PC-3 (cell line): Measurements from ENCODE around the gene SRSF10. TPM values are rescaled to one million over a fixed set of nuclear protein-coding genes. Genes with fewer than 3 reads are reported as not detected.

ENCODE experiments used
- ATAC-seq: fragments of 200-7000 bp; cut with Tn5 transposase; 2 replicates; pipeline ENCODE4 v1.9.1; 2020; ENCODE audit warnings: mild to moderate bottlenecking, moderate library complexity
- BruUV-seq: library from RNA; stranded (reverse); fragments of 400-500 nt; replicated peaks from 2 replicates; lab custom pipeline; 2021; lab: Mats Ljungman, UMichigan
- CTCF ChIA-PET: fragments of 300-600 bp; sonication (Branson Sonifier 250); formaldehyde crosslinking; loops from one replicate; lab custom pipeline; 2022; ENCODE audit warnings: antibody characterized with exemption; lab: Charles Lee
- POLR2A ChIA-PET: fragments of 300-600 bp; sonication (Branson Sonifier 250); formaldehyde crosslinking; loops from one replicate; lab custom pipeline; 2022; ENCODE audit warnings: antibody characterized with exemption; ENCODE audit not compliant: unreplicated experiment; lab: Charles Lee
- DNase-seq: peaks from one replicate; pipeline ENCODE4 v3.0.0-alpha.2; 2015
- H2AFZ ChIP-seq: fragments of 300-600 bp; sonication (generic); 2 replicates; pipeline ENCODE4 v1.6.0; 2016; ENCODE audit warnings: antibody characterized with exemption, low read length
- H3F3A ChIP-seq: fragments of 300-600 bp; sonication (generic); one replicate; pipeline ENCODE4 v1.6.0; 2017; ENCODE audit warnings: antibody characterized with exemption, low read length, control low read depth, mild to moderate bottlenecking; ENCODE audit not compliant: unreplicated experiment
- H3K27ac ChIP-seq: fragments of 300-600 bp; sonication (generic); 2 replicates; pipeline ENCODE4 v1.5.1; 2016; ENCODE audit warnings: mild to moderate bottlenecking, low read length
- H3K27me3 ChIP-seq: fragments of 300-600 bp; sonication (generic); 2 replicates; pipeline ENCODE4 v1.6.1; 2016; ENCODE audit warnings: low read length, mixed read lengths
- H3K36me3 ChIP-seq: fragments of 300-600 bp; sonication (generic); 2 replicates; pipeline ENCODE4 v1.6.1; 2016; ENCODE audit warnings: low read depth, mixed run types, low read length, mixed read lengths
- H3K4me1 ChIP-seq: fragments of 300-600 bp; sonication (generic); 2 replicates; pipeline ENCODE4 v1.5.1; 2016; ENCODE audit warnings: low read length; ENCODE audit not compliant: insufficient read depth
- H3K4me2 ChIP-seq: fragments of 300-600 bp; sonication (generic); 2 replicates; pipeline ENCODE4 v1.6.0; 2016; ENCODE audit warnings: low read length
- H3K4me3 ChIP-seq: fragments of 300-600 bp; sonication (generic); 2 replicates; pipeline ENCODE4 v1.5.1; 2016; ENCODE audit warnings: mild to moderate bottlenecking, low read length, mixed read lengths
- H3K79me2 ChIP-seq: fragments of 300-600 bp; sonication (generic); 2 replicates; pipeline ENCODE4 v1.6.1; 2017; ENCODE audit warnings: low read length, mixed read lengths
- H3K9ac ChIP-seq: fragments of 300-600 bp; sonication (generic); 2 replicates; pipeline ENCODE4 v1.6.0; 2016; ENCODE audit warnings: mild to moderate bottlenecking, low read length
- H3K9me2 ChIP-seq: fragments of 300-600 bp; sonication (generic); replicated peaks from 2 replicates; pipeline ENCODE4 v1.6.1; 2016; ENCODE audit warnings: mixed run types, low read length, mixed read lengths
- H3K9me3 ChIP-seq: fragments of 300-600 bp; sonication (generic); 2 replicates; pipeline ENCODE4 v1.6.1; 2016; ENCODE audit warnings: low read length, mixed read lengths
- H4K20me1 ChIP-seq: fragments of 300-600 bp; sonication (generic); 2 replicates; pipeline ENCODE4 v1.6.1; 2016; ENCODE audit warnings: low read length, mixed read lengths
- CTCF ChIP-seq: fragments of 300-600 bp; sonication (generic); conservative IDR thresholded peaks from 2 replicates; pipeline ENCODE4 v1.5.1; 2017; ENCODE audit warnings: antibody characterized with exemption, low read depth, mild to moderate bottlenecking, low read length
- EZH2 ChIP-seq: fragments of 300-600 bp; sonication (generic); IDR thresholded peaks from one replicate; pipeline ENCODE4 v1.6.1; 2017; ENCODE audit warnings: antibody characterized with exemption, mild to moderate bottlenecking, low read length; ENCODE audit not compliant: unreplicated experiment
- EZH2phosphoT487 ChIP-seq: fragments of 300-600 bp; sonication (generic); IDR thresholded peaks from 2 replicates; pipeline ENCODE4 v1.6.1; 2018; ENCODE audit warnings: mild to moderate bottlenecking, antibody characterized with exemption, low read length, borderline replicate concordance
- intact Hi-C: fragments of 100-400 bp; cut with micrococcal nuclease; formaldehyde crosslinking; loops from 2 replicates; pipeline ENCODE4 v1.9.0; 2023
- microRNA-seq: library from miRNA; unstranded; fragments of <30 nt; microRNA quantifications from one replicate; pipeline ENCODE4 v1.1.0, GENCODE V29; 2020; ENCODE audit not compliant: unreplicated experiment
- total RNA-seq: library from RNA; depleted of rRNA; stranded (reverse); fragments of >200 nt; gene quantifications from 2 replicates; pipeline ENCODE4 v1.2.3, GENCODE V29; 2014; rRNA removed

The SRSF10 gene
- total RNA-seq, 1 experiment from 2014 or later, result 109 TPM

DNA sequence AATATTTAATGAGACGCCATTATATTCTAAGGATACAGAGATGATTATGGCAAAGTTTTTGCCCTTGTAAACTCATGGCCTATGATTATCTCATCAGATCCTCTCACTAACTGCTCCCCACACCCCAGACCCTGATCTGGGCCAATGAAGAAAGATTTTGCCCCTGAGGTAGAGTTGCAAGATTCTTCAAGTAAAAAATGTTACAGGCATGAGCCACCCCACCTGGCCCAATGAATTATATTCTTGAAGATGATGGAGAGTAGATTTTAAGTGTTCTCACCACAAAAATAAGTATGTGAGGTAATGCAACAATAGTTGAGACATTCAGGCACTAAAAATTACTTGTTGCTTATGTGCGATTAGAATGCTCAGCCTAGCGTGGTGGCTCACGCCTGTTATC lies 65.2 kb downstream of the SRSF10 start:
- DNase-seq (no peak), ATAC-seq (no peak)
- H3K9ac ChIP-seq, result no peak overlapping the region
- no peak overlapping the region for H3K4me3 ChIP-seq
- H3F3A ChIP-seq, result no peaks in the 10 kb centered on the region
- H3K4me2 ChIP-seq, result no peak overlapping the region
- H4K20me1 ChIP-seq, result no peaks in the 10 kb centered on the region
- H2AFZ ChIP-seq, result no peak overlapping the region
- peaks cover 7% of the 10 kb centered on the region for H3K4me1 ChIP-seq
- BruUV-seq, result no TSS peak
- ChIA-PET CTCF (interaction anchor here (0.6 to 0.7 kb wide), 2 partner anchors 38 to 62 kb away, joined by 4 to 5 read pairs; no protein-coding TSS in a partner anchor), POLR2A (no interaction called here)
- no peaks in the 10 kb centered on the region for H3K9me2 ChIP-seq
- intact Hi-C loops, result loop anchor here (5.0 kb wide), 1 partner anchor 113 kb away; the partner anchor contains the start of gene GALE
- no peaks in the 10 kb centered on the region for H3K9me3 ChIP-seq
- H3K79me2 ChIP-seq, result no peaks in the 10 kb centered on the region
- no peak for TF ChIP-seq EZH2
- no peak for TF ChIP-seq EZH2phosphoT487
- TF ChIP-seq CTCF, result no peak
- H3K27ac ChIP-seq, result no peak overlapping the region
- no peaks in the 10 kb centered on the region for H3K36me3 ChIP-seq
- H3K27me3 ChIP-seq, result no peaks in the 10 kb centered on the region

Small RNA genes within 50 kb of the gene (microRNA-seq; reads per million reads assigned to microRNA genes)
- not detected for gene MIR378F

Other genes starting within 250 kb of the SRSF10 start
- gene ELOA, start 236.9 kb downstream of the SRSF10 start, total RNA-seq, result 50.7 and 50.9 TPM in 2 replicates
- 107 and 115 TPM in 2 replicates for gene PITHD1, start 201.9 kb downstream of the SRSF10 start, total RNA-seq
- 120 and 142 TPM in 2 replicates for gene LYPLA2, start 189.2 kb downstream of the SRSF10 start, total RNA-seq
- 86.0 and 86.4 TPM in 2 replicates for gene GALE, start 179.6 kb downstream of the SRSF10 start, total RNA-seq
- gene HMGCL, start 154.9 kb downstream of the SRSF10 start, total RNA-seq, result 28.2 and 30.8 TPM in 2 replicates
- gene FUCA1, start 112.0 kb downstream of the SRSF10 start, total RNA-seq, result 20.3 and 23.4 TPM in 2 replicates
- gene CNR2, start 67.0 kb downstream of the SRSF10 start, total RNA-seq, result not detected in 2 replicates
- 36.3 and 45.6 TPM in 2 replicates for gene PNRC2, start 20.5 kb downstream of the SRSF10 start, total RNA-seq
- 0.04 and 0.12 TPM in 2 replicates for gene MYOM3, start 131.8 kb upstream of the SRSF10 start, total RNA-seq
- 1.2 TPM in 2 replicates for gene IL22RA1, start 162.8 kb upstream of the SRSF10 start, total RNA-seq
- 8.9 and 9.5 TPM in 2 replicates for gene IFNLR1, start 207.0 kb upstream of the SRSF10 start, total RNA-seq